OCI-LY3 (cell line): Measurements from ENCODE around the gene TMEM242.

Experiments used
- CTCF ChIP-seq: fragments of 200-600, 300-600 bp; sonication (generic); IDR thresholded peaks from 2 replicates; pipeline ENCODE4 v1.5.1; 2014; ENCODE audit warnings: antibody characterized with exemption, low read length, low read depth
- EZH2phosphoT487 ChIP-seq: fragments of 200-600 bp; shearing (Covaris generic); IDR thresholded peaks from 2 replicates; pipeline ENCODE4 v1.6.1; 2018; ENCODE audit warnings: antibody characterized with exemption, mixed run types, low read depth

- TF ChIP-seq CTCF (no peak), EZH2phosphoT487 (no peak)
Observed at GRCh38 chr6:157300436-157300835, 22.9 kb downstream of the TMEM242 start.
